Smooth muscle cell (in vitro differentiated cells): Measurements from ENCODE around the gene RLF. TPM values are rescaled to one million over a fixed set of nuclear protein-coding genes. Genes with fewer than 3 reads are reported as not detected.

Source experiments
- DNase-seq: peaks from one replicate; lab custom pipeline; 2025; ENCODE audit not compliant: unreplicated experiment; lab: John Stamatoyannopoulos, UW
- H2AFZ ChIP-seq: fragments of 200-600 bp; sonication (generic); 2 replicates; pipeline ENCODE4 v1.6.0; 2016; ENCODE audit warnings: antibody characterized with exemption, low read depth, mild to moderate bottlenecking
- H3F3A ChIP-seq: fragments of 200-600 bp; sonication (generic); 2 replicates; pipeline ENCODE4 v1.6.0; 2017; ENCODE audit warnings: antibody characterized with exemption, low read depth
- H3K27ac ChIP-seq: fragments of 200-600 bp; sonication (generic); 2 replicates; pipeline ENCODE4 v1.5.1; 2016; ENCODE audit warnings: low read depth, mild to moderate bottlenecking
- H3K27me3 ChIP-seq: fragments of 200-600 bp; sonication (generic); 2 replicates; pipeline ENCODE4 v1.6.1; 2016; ENCODE audit warnings: low read depth, mild to moderate bottlenecking
- H3K36me3 ChIP-seq: fragments of 200-600 bp; sonication (generic); 2 replicates; pipeline ENCODE4 v1.5.1; 2016; ENCODE audit warnings: low read depth
- H3K4me1 ChIP-seq: fragments of 200-600 bp; sonication (generic); 2 replicates; pipeline ENCODE4 v1.5.1; 2016; ENCODE audit warnings: low read depth
- H3K4me2 ChIP-seq: fragments of 200-600 bp; sonication (generic); 2 replicates; pipeline ENCODE4 v1.6.0; 2016; ENCODE audit warnings: mild to moderate bottlenecking
- H3K4me3 ChIP-seq: fragments of 200-600 bp; sonication (generic); 2 replicates; pipeline ENCODE4 v1.5.1; 2016; ENCODE audit warnings: mild to moderate bottlenecking
- H3K79me2 ChIP-seq: fragments of 200-600 bp; sonication (generic); 2 replicates; pipeline ENCODE4 v1.6.0; 2016; ENCODE audit warnings: low read depth, mild to moderate bottlenecking
- H3K9ac ChIP-seq: fragments of 200-600 bp; sonication (generic); 2 replicates; pipeline ENCODE4 v1.6.0; 2016; ENCODE audit warnings: low read depth
- H3K9me3 ChIP-seq: fragments of 200-600 bp; sonication (generic); replicated peaks from 2 replicates; pipeline ENCODE4 v1.5.1; 2016; ENCODE audit warnings: low read depth
- H4K20me1 ChIP-seq: fragments of 200-600 bp; sonication (generic); 2 replicates; pipeline ENCODE4 v1.6.0; 2016; ENCODE audit warnings: low read depth
- CTCF ChIP-seq: fragments of 200-600 bp; sonication (generic); IDR thresholded peaks from 2 replicates; pipeline ENCODE4 v1.5.1; 2017; ENCODE audit warnings: borderline replicate concordance, mild to moderate bottlenecking, antibody characterized with exemption; ENCODE audit not compliant: insufficient read depth, poor library complexity, severe bottlenecking
- WGBS: methylation state at CpG from one replicate; pipeline ENCODE4 v1.1.7; 2016; ENCODE audit warnings: low lambda C conversion rate; 5-methylcytosine and 5-hydroxymethylcytosine counted together
- polyA plus RNA-seq: library from polyadenylated mRNA; unstranded; fragments of >200 nt; fragmentation: Nextera tagmentation; extraction: Ambion mirVana; gene quantifications from 2 replicates; pipeline ENCODE4 v1.2.1, GENCODE V29; 2016
- total RNA-seq: library from RNA; depleted of rRNA; stranded (reverse); fragments of >200 nt; gene quantifications from 2 replicates; pipeline ENCODE4 v1.2.3, GENCODE V29; 2014

Gene RLF
- total and polyA plus RNA-seq, 2 experiments from 2014 or later: 8.2 to 35.2 TPM

GRCh38 chr1:40273547-40274166, 112.5 kb downstream of the RLF start:
- 91% methylated on average over 4 of the region's 4 CpGs for WGBS
- Histone ChIP-seq H4K20me1 (peaks cover 6% of the 10 kb centered on the region), H3K9ac (no peak overlapping the region), H3K79me2 (peaks cover 6% of the 10 kb centered on the region), H3K4me3 (no peak overlapping the region), H3K9me3 (no peaks in the 10 kb centered on the region), H3F3A (no peaks in the 10 kb centered on the region), H2AFZ (no peak overlapping the region), H3K27ac (no peak overlapping the region), H3K36me3 (peaks cover 9% of the 10 kb centered on the region), H3K4me1 (no peaks in the 10 kb centered on the region), H3K27me3 (no peaks in the 10 kb centered on the region), H3K4me2 (no peak overlapping the region)
- no peak for DNase-seq
- TF ChIP-seq CTCF: no peak

DNA sequence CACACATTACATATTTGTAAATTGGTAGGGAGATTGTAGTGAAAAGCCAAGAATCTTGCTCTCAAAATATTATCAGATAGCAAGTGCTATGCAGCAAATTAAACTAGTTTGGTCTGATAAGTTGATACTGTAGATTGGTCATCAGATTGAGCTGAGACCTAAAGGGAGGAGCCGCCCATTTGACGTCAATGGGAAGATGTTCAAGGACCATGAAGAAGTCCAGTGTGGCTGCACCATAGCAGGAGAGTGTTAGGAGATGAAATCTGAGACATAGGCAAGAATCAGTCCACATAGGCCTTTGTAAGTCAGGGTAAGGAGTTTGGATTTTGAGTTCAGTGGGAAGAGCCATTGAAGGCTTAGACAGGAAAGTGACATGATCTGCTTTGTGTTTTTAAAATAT, 113.1 kb downstream of the RLF start:
- Histone ChIP-seq H3K4me1 (no peaks in the 10 kb centered on the region), H4K20me1 (peaks cover 13% of the 10 kb centered on the region), H3K9ac (no peak overlapping the region), H3K4me3 (no peak overlapping the region), H3F3A (no peaks in the 10 kb centered on the region), H3K36me3 (peaks cover 12% of the 10 kb centered on the region), H3K4me2 (no peak overlapping the region), H3K27me3 (no peaks in the 10 kb centered on the region), H3K9me3 (no peaks in the 10 kb centered on the region), H2AFZ (no peak overlapping the region), H3K79me2 (peaks cover 10% of the 10 kb centered on the region), H3K27ac (no peak overlapping the region)
- TF ChIP-seq CTCF: no peak
- no peak for DNase-seq
- WGBS: 98% methylated on average over 2 of the region's 2 CpGs

- Histone ChIP-seq H3K27ac (no peak overlapping the region), H3K36me3 (peaks cover 16% of the 10 kb centered on the region), H3K4me2 (no peak overlapping the region), H3K4me3 (no peak overlapping the region), H3K9me3 (no peaks in the 10 kb centered on the region), H2AFZ (no peak overlapping the region), H3K9ac (no peak overlapping the region), H4K20me1 (peaks cover 19% of the 10 kb centered on the region), H3K4me1 (no peaks in the 10 kb centered on the region), H3F3A (no peaks in the 10 kb centered on the region), H3K27me3 (no peaks in the 10 kb centered on the region), H3K79me2 (peaks cover 10% of the 10 kb centered on the region)
- 99% methylated on average over 3 of the region's 3 CpGs for WGBS
- no peak for DNase-seq
- no peak for TF ChIP-seq CTCF
Observed at GRCh38 chr1:40276122-40276521, 114.9 kb downstream of the RLF start.

DNA sequence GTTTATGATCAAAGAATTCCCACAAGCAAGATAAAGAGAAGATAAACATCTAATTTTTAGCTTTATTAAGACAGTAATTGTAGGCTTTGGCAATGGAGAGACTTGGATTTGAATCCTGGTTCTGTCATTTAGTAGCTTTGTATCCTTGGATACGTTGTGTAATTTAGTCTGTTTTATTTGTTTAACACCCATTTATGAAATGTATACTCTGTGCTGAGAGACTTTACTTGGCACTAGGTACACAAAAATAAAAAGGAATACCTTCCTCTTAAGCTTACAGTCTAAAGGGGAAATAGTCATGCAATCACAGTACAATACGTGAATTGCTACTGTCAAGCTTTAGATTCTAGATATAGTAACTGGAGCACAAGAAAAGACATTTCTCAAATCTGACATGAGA, 120.7 kb downstream of the RLF start:
- Histone ChIP-seq H3K27ac (no peak overlapping the region), H3K36me3 (peaks cover 10% of the 10 kb centered on the region), H3K4me3 (no peak overlapping the region), H3K4me2 (no peak overlapping the region), H3K27me3 (no peaks in the 10 kb centered on the region), H3K4me1 (no peaks in the 10 kb centered on the region), H4K20me1 (peaks cover 21% of the 10 kb centered on the region), H3F3A (no peaks in the 10 kb centered on the region), H3K9me3 (no peaks in the 10 kb centered on the region), H3K79me2 (peaks cover 8% of the 10 kb centered on the region), H2AFZ (no peak overlapping the region), H3K9ac (no peak overlapping the region)
- TF ChIP-seq CTCF: no peak
- WGBS: 97% methylated on average over 2 of the region's 2 CpGs
- DNase-seq: no peak
